HFF-Myc (cell line): ENCODE results near the gene IFT122.

Experiments
- DNase-seq: peaks from one replicate; pipeline ENCODE4 v3.0.0-alpha.2; 2011; ENCODE audit warnings: low read depth; ENCODE audit errors: extremely low read depth
- H3K4me3 ChIP-seq: replicated peaks from 2 replicates; pipeline ENCODE4 v1.5.1; 2011; ENCODE audit warnings: low read depth, mild to moderate bottlenecking, control low read depth, low read length
- TF ChIP-seq, protein P1 (sequence below): IDR thresholded peaks from 2 replicates; pipeline ENCODE4 v1.5.1; 2012; ENCODE audit warnings: mild to moderate bottlenecking, low read depth, low read length, control low read depth; ENCODE audit errors: missing control alignments

Gene IFT122

DNA sequence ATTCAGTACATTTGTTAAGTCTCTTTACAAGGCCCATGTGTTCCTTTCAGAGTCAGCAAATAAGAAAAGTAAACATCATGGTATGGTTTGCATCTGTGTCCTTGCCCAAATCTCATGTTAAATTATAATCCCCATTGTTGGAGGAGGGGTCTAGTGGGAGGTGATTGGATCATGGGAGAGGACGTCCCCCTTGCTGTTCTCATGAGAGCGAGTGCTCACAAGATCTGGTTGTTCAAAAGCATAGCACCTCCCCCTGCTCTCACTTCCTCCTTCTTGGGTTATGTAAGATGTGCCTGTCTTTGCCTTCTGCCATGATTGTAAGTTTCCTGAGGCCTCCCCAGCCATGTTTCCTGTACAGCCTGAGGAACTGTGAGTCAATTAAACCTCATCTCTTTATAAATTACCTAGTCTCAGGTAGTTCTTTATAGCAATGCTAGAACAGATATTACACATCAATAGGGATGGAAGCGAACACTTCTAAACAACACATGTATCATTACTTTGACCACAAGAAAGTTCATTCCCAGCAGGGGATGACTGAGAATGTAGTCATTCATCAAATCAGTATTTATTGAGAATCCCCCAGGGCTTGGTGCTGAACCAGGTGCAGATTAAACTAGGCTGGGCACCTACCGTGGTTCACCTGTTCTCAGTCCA is 15.7 kb upstream of the IFT122 start:
- no peak for DNase-seq
- TF ChIP-seq, protein P1, sequence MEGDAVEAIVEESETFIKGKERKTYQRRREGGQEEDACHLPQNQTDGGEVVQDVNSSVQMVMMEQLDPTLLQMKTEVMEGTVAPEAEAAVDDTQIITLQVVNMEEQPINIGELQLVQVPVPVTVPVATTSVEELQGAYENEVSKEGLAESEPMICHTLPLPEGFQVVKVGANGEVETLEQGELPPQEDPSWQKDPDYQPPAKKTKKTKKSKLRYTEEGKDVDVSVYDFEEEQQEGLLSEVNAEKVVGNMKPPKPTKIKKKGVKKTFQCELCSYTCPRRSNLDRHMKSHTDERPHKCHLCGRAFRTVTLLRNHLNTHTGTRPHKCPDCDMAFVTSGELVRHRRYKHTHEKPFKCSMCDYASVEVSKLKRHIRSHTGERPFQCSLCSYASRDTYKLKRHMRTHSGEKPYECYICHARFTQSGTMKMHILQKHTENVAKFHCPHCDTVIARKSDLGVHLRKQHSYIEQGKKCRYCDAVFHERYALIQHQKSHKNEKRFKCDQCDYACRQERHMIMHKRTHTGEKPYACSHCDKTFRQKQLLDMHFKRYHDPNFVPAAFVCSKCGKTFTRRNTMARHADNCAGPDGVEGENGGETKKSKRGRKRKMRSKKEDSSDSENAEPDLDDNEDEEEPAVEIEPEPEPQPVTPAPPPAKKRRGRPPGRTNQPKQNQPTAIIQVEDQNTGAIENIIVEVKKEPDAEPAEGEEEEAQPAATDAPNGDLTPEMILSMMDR: no peak
- no peak overlapping the region for H3K4me3 ChIP-seq

DNA sequence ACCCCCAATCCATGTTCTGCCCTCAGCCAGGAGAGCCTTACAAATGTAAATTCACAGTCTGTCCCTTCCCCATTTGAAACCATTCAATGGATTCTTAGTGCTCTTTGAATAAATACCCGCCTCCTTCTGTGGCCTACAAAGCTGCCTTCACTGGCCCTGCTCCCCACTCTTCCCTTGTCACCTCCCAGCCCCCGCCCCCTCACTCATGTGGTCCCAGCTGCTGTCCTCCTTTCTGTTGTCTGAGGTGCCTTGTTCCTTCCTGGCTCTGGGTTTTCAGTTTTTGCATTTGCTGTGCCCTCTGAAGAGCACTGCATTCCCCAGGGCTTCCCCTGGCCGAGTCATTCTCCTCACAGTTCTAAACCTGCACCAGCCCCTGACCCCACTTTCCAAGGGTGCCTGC is 14.8 kb upstream of the IFT122 start:
- H3K4me3 ChIP-seq: no peak overlapping the region
- no peak for DNase-seq
- TF ChIP-seq, protein P1: no peak

DNA sequence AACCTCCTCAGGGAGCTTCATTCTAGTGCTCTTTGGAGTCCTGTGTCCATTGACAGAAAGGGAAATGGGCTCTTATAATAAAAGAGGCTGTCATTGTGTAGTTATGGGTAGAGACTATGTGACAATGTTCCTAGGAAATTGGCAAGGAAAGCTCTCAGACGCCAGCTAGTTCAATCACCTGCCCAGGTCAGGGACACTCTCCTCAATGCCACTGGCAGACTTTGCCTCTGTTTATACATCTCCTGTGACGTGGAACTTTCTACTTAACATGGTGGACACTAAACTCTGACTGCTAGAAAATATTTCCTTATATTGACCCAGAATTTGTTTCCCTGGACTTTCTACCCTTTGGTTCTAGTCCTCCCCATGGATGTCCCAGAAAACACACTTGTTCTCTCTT is 14.4 kb upstream of the IFT122 start:
- H3K4me3 ChIP-seq: no peak overlapping the region
- TF ChIP-seq, protein P1: no peak
- DNase-seq: no peak

DNA sequence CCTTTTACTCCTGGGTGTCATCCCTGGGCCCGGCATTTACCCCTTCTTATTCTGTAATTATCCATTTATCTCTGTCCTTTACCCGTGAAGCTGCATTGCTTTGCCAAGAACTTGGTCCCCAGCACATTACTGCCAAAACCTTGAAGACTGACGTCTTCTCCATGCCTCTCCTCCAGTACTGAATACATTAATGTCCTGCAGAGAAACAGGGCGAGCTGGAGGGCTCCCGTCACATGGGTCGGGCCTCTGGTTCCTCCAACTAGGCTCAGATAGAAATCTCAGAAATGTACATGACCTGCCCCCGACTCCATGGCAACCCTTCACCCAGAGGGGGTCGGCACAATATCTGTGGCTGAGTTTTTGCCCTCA is 12.0 kb upstream of the IFT122 start:
- TF ChIP-seq, protein P1: no peak
- no peak for DNase-seq
- peak overlapping the region; percentile 44 for H3K4me3 ChIP-seq

DNA sequence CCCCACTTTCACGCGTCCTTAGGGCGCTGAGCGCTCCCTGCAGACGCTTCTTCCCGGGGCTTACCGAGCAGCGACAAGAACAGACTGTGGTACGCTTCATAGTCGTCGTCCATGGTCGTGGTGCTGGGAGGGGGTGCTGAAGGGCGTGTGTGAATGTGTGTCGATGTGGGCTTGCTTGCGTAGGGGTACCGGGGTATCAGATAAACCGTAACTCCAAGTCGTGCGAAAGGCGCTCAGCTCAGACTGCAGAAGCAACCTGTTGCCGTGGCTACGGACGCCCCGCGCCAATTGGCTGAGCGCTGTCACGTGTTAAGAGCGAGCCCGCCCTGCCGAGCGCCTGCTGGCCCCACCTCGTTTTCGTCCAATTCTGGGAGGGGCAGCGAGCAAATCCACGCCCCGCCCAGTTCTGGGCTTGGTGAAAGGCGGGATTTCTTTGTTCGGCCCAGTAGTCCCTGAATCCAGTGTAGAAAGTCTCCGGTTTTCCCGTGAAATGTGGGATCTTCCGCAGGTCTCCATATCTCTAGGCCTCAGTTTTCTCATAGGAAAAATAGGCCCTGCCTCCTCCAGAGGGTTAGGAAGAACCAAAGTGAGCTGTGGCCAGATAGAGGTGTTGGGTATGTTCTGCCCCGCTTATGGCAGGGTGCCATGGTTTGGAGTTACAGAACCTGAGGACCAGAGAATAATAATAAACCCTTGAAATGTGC is 11.5 kb upstream of the IFT122 start, which contains the start of gene EFCAB12:
Gene EFCAB12, minus strand, starts transcription at position 261 of the 704 bp plus-strand sequence. Its CDS starts 148 bp downstream, at position 113.
- TF ChIP-seq, protein P1: no peak
- DNase-seq: peak; percentile 72
- H3K4me3 ChIP-seq: peak within 1 kb of the TSS; percentile 44

DNA sequence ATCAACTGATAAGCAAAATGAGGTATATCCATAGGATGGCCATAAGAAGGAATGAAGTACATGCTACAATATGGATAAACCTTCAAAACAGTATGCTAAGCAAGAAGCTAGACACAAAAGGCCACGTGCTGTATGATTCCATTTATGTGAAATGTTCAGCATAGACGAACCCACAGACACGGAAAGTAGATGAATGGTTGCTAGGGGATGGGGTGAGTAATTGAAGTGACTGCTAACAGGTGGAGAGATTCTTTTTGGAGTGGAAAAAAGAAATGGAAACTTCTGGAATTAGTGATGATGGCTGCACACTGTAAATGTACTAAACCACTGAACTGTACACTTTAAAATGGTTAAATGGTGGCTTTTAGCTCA is 11.0 kb upstream of the IFT122 start:
- DNase-seq: no peak
- no peak overlapping the region for H3K4me3 ChIP-seq
- TF ChIP-seq, protein P1: no peak

DNA sequence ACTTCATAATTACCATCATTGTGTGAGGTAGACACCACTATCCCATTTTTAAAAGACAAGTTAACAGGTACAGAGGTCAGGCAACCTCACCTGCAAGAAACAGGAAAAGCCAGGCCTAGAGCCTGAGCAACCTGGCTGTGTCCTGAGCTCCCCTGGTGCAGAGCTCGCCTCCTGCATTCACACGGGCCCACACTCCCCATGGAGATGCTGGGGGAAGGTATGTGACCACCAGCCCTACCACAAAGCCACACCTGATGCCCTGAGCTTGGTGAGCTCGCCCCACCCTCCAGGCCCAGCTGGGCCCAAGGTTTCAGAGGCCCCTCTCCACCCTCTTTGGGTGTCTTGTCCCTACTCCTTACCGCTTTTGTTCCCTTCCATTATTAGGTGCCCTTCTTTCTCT is 10.4 kb upstream of the IFT122 start:
- H3K4me3 ChIP-seq: no peak overlapping the region
- DNase-seq: no peak
- TF ChIP-seq, protein P1: no peak
